H1 (cell line): ENCODE measurements around the gene CLMP. TPM values are rescaled to one million over a fixed set of nuclear protein-coding genes. Genes with fewer than 3 reads are reported as not detected.

ENCODE experiments used
- CTCF ChIA-PET: fragments of 300-600 bp; sonication (Branson Sonifier 250); formaldehyde crosslinking; loops from one replicate; lab custom pipeline; 2021; ENCODE audit not compliant: partially characterized antibody; lab: Charles Lee
- POLR2A ChIA-PET: fragments of 300-600 bp; sonication (Branson Sonifier 250); formaldehyde crosslinking; loops from one replicate; lab custom pipeline; 2021; ENCODE audit warnings: inconsistent platforms; ENCODE audit not compliant: partially characterized antibody; lab: Charles Lee
- DNase-seq, 2 experiments: peaks; one replicate each; pipeline versions ENCODE4 v3.0.0 to v3.0.0-alpha.2; 2010 to 2022; ENCODE audit warnings: low spot score in 2 of 2, low read depth in 1 of 2, mixed read lengths in 1 of 2
- FAIRE-seq: peaks from 2 replicates; lab custom pipeline; 2011; peaks lifted over from hg19 to GRCh38; lab: Jason Lieb, UNC
- H2AFZ ChIP-seq: 2 replicates; pipeline ENCODE4 v1.8.1; 2012; ENCODE audit warnings: low read length, inconsistent platforms
- H2AK5ac ChIP-seq: 2 replicates; pipeline ENCODE4 v1.6.1; 2013; ENCODE audit warnings: low read depth, low read length
- H2BK120ac ChIP-seq: replicated peaks from 2 replicates; pipeline ENCODE3; 2013; ENCODE audit warnings: low read depth, low read length, inconsistent platforms
- H2BK12ac ChIP-seq: 2 replicates; pipeline ENCODE4 v1.6.1; 2013; ENCODE audit warnings: low read depth, low read length
- H2BK15ac ChIP-seq: 2 replicates; pipeline ENCODE4 v1.6.1; 2013; ENCODE audit warnings: low read length
- H2BK20ac ChIP-seq: 2 replicates; pipeline ENCODE4 v1.6.1; 2013; ENCODE audit warnings: low read length
- H2BK5ac ChIP-seq: 2 replicates; pipeline ENCODE4 v1.6.1; 2013; ENCODE audit warnings: low read depth, low read length
- H3K14ac ChIP-seq: 2 replicates; pipeline ENCODE4 v1.6.1; 2013; ENCODE audit warnings: inconsistent platforms; ENCODE audit not compliant: insufficient read length
- H3K18ac ChIP-seq: 2 replicates; pipeline ENCODE4 v1.6.1; 2013; ENCODE audit warnings: low read length; ENCODE audit errors: extremely low read depth
- H3K23ac ChIP-seq: 2 replicates; pipeline ENCODE4 v1.6.1; 2013; ENCODE audit warnings: inconsistent platforms; ENCODE audit not compliant: insufficient read length
- H3K23me2 ChIP-seq: 2 replicates; pipeline ENCODE4 v1.6.1; 2013; ENCODE audit warnings: low read depth, low read length
- H3K27ac ChIP-seq: 2 replicates; pipeline ENCODE4 v1.6.1; 2011; ENCODE audit warnings: low read depth, low read length, inconsistent platforms
- H3K27me3 ChIP-seq, 4 experiments: replicated peaks in 1 of 4; 1 replicate in 1 of 4; 2 replicates in 3 of 4; pipeline versions ENCODE4 v1.6.1 to v1.8.1; 2011 to 2013; ENCODE audit warnings: low read length in 3 of 4, mild to moderate bottlenecking in 3 of 4, inconsistent platforms in 2 of 4, mixed read lengths in 2 of 4, moderate library complexity in 1 of 4; ENCODE audit not compliant: control insufficient read depth in 3 of 4, insufficient read depth in 3 of 4; ENCODE audit errors: extremely low read depth in 1 of 4
- H3K36me3 ChIP-seq, 4 experiments: 2 replicates each; pipeline versions ENCODE4 v1.6.1 to v1.8.1; 2011 to 2013; ENCODE audit warnings: mild to moderate bottlenecking in 4 of 4, low read length in 3 of 4, moderate library complexity in 2 of 4, control low read depth in 1 of 4, inconsistent platforms in 1 of 4; ENCODE audit not compliant: insufficient read depth in 4 of 4, control insufficient read depth in 2 of 4
- H3K4ac ChIP-seq: replicated peaks from 2 replicates; pipeline ENCODE3; 2013; ENCODE audit warnings: low read length, low read depth, mixed read lengths, inconsistent platforms; ENCODE audit not compliant: insufficient read length
- H3K4me1 ChIP-seq, 4 experiments: replicated peaks in 1 of 4; 1 replicate in 1 of 4; 2 replicates in 3 of 4; pipeline versions ENCODE4 v1.6.1 to v1.8.1; 2011 to 2013; ENCODE audit warnings: low read length in 3 of 4, inconsistent platforms in 2 of 4, mixed read lengths in 1 of 4; ENCODE audit not compliant: insufficient read depth in 4 of 4, control insufficient read depth in 3 of 4
- H3K4me2 ChIP-seq, 2 experiments: 2 replicates each; pipeline versions ENCODE4 v1.6.1 to v1.8.1; 2011 to 2013; ENCODE audit warnings: low read depth in 2 of 2, low read length in 2 of 2, control low read depth in 1 of 2, inconsistent platforms in 1 of 2, mild to moderate bottlenecking in 1 of 2; ENCODE audit not compliant: insufficient read depth in 1 of 2
- H3K4me3 ChIP-seq, 4 experiments: fragments of 200-600, 300-600 bp in 1 of 4; sonication (generic), shearing (Covaris generic), sonication (Bioruptor Twin) in 1 of 4; 2 replicates each; pipeline versions ENCODE4 v1.5.1 to v1.8.1; 2011 to 2016; ENCODE audit warnings: low read length in 4 of 4, low read depth in 3 of 4, control low read depth in 2 of 4, inconsistent platforms in 2 of 4, mild to moderate bottlenecking in 2 of 4, mixed read lengths in 1 of 4, moderate library complexity in 1 of 4; ENCODE audit not compliant: insufficient read depth in 2 of 4; ENCODE audit errors: extremely low read depth in 1 of 4
- H3K56ac ChIP-seq: replicated peaks from 2 replicates; pipeline ENCODE3; 2013; ENCODE audit warnings: low read depth, mild to moderate bottlenecking, mixed read lengths, low read length, inconsistent platforms; ENCODE audit not compliant: insufficient read length
- H3K79me1 ChIP-seq: 2 replicates; pipeline ENCODE4 v1.6.1; 2013; ENCODE audit warnings: low read depth, low read length, control low read depth
- H3K79me2 ChIP-seq, 2 experiments: 2 replicates each; pipeline versions ENCODE4 v1.6.1 to v1.8.1; 2012 to 2013; ENCODE audit warnings: low read length in 2 of 2, mild to moderate bottlenecking in 2 of 2, inconsistent platforms in 1 of 2; ENCODE audit not compliant: insufficient read depth in 2 of 2, control insufficient read depth in 1 of 2
- H3K9ac ChIP-seq, 4 experiments: replicated peaks in 1 of 4; 1 replicate in 1 of 4; 2 replicates in 3 of 4; pipeline versions ENCODE4 v1.6.1 to v1.8.1; 2011 to 2013; ENCODE audit warnings: low read depth in 3 of 4, low read length in 3 of 4, control low read depth in 2 of 4, mild to moderate bottlenecking in 2 of 4, moderate library complexity in 2 of 4, inconsistent platforms in 1 of 4; ENCODE audit errors: extremely low read depth in 1 of 4
- H3K9me3 ChIP-seq, 2 experiments: 2 replicates each; pipeline versions ENCODE4 v1.6.1 to v1.8.1; 2012 to 2013; ENCODE audit warnings: mild to moderate bottlenecking in 2 of 2, moderate library complexity in 2 of 2, control low read depth in 1 of 2, inconsistent platforms in 1 of 2, low read depth in 1 of 2, low read length in 1 of 2, mixed read lengths in 1 of 2; ENCODE audit not compliant: insufficient read depth in 2 of 2
- H4K20me1 ChIP-seq, 2 experiments: replicated peaks in 1 of 2; 2 replicates each; pipeline versions ENCODE3 to v1.8.1; 2011 to 2013; ENCODE audit warnings: inconsistent platforms in 2 of 2, low read length in 2 of 2, mild to moderate bottlenecking in 1 of 2; ENCODE audit not compliant: insufficient read depth in 2 of 2, control insufficient read depth in 1 of 2
- H4K5ac ChIP-seq: 2 replicates; pipeline ENCODE4 v1.6.1; 2013; ENCODE audit warnings: low read length, low read depth, mixed read lengths, inconsistent platforms; ENCODE audit not compliant: insufficient read length
- H4K8ac ChIP-seq: 2 replicates; pipeline ENCODE4 v1.8.0; 2013; ENCODE audit warnings: mild to moderate bottlenecking, moderate library complexity, low read length, inconsistent platforms; ENCODE audit not compliant: insufficient read depth; ENCODE audit errors: extremely low read depth
- H4K91ac ChIP-seq: replicated peaks from 2 replicates; pipeline ENCODE3; 2013; ENCODE audit warnings: low read length, mixed read lengths, inconsistent platforms; ENCODE audit not compliant: insufficient read length
- ASH2L ChIP-seq: fragments of 200-600, 300-600 bp; sonication (generic); IDR thresholded peaks from one replicate; pipeline ENCODE4 v1.7.1; 2017; ENCODE audit warnings: low read length
- BCL11A ChIP-seq, 2 experiments: IDR thresholded peaks; one replicate each; pipeline ENCODE4 v1.6.1; 2011; ENCODE audit warnings: low read depth in 2 of 2, low read length in 2 of 2, mild to moderate bottlenecking in 2 of 2
- CEBPB ChIP-seq: IDR thresholded peaks from 2 replicates; pipeline ENCODE4 v1.6.1; 2012; ENCODE audit warnings: low read depth, low read length
- FOSL1 ChIP-seq: IDR thresholded peaks from 2 replicates; pipeline ENCODE4 v1.6.1; 2011; ENCODE audit warnings: mild to moderate bottlenecking, low read depth, low read length, moderate library complexity; ENCODE audit not compliant: insufficient read depth
- GTF2F1 ChIP-seq: IDR thresholded peaks from 2 replicates; pipeline ENCODE4 v1.6.1; 2012; ENCODE audit warnings: low read depth, low read length, improper control_type of control experiment, borderline replicate concordance
- HDAC2 ChIP-seq, 2 experiments: fragments of 300-600 bp in 1 of 2; sonication (generic) in 1 of 2; IDR thresholded peaks; 2 replicates each; pipeline ENCODE4 v1.6.1; 2011 to 2012; ENCODE audit warnings: low read depth in 2 of 2, low read length in 2 of 2, mild to moderate bottlenecking in 2 of 2, moderate library complexity in 2 of 2, borderline replicate concordance in 1 of 2, inconsistent platforms in 1 of 2
- HDAC6 ChIP-seq: IDR thresholded peaks from one replicate; pipeline ENCODE4 v1.7.1; 2012; ENCODE audit warnings: low read depth, mild to moderate bottlenecking, inconsistent platforms, low read length, moderate library complexity
- MAFK ChIP-seq: IDR thresholded peaks from 2 replicates; pipeline ENCODE4 v1.6.1; 2012; ENCODE audit warnings: low read depth, mild to moderate bottlenecking, improper control_type of control experiment, low read length
- SIRT6 ChIP-seq: IDR thresholded peaks from one replicate; pipeline ENCODE4 v1.7.1; 2012; ENCODE audit warnings: low read length, inconsistent platforms
- TAF1 ChIP-seq: IDR thresholded peaks from 2 replicates; pipeline ENCODE4 v1.6.1; 2011; ENCODE audit warnings: mild to moderate bottlenecking, low read depth, low read length
- TBP ChIP-seq: IDR thresholded peaks from 2 replicates; pipeline ENCODE4 v1.6.1; 2011; ENCODE audit warnings: low read depth, low read length, improper control_type of control experiment
- TCF12 ChIP-seq: IDR thresholded peaks from 2 replicates; pipeline ENCODE4 v1.6.1; 2011; ENCODE audit warnings: low read depth, mild to moderate bottlenecking, low read length
- TEAD4 ChIP-seq: IDR thresholded peaks from 2 replicates; pipeline ENCODE4 v1.6.1; 2012; ENCODE audit warnings: low read depth, low read length, inconsistent platforms, mixed read lengths
- WGBS, 2 experiments: shearing (Covaris generic) in 1 of 2; methylation state at CpG; one replicate each; pipeline versions ENCODE4 v1.1.6 to v1.1.7; 2013 to 2015; ENCODE audit warnings: low lambda C conversion rate in 2 of 2, mixed read lengths in 2 of 2, inconsistent platforms in 1 of 2, low coverage in 1 of 2, missing lambda C conversion rate in 1 of 2; ENCODE audit not compliant: insufficient replicate concordance in 2 of 2, insufficient coverage in 1 of 2, insufficient read length in 1 of 2; ENCODE audit errors: extremely low coverage in 1 of 2, missing lambda C conversion rate in 1 of 2; 5-methylcytosine and 5-hydroxymethylcytosine counted together
- polyA plus RNA-seq, 7 experiments: library from polyadenylated mRNA; depleted of rRNA in 3 of 7; stranded (reverse) in 5 of 7; unstranded in 2 of 7; fragments of >200 nt in 5 of 7; fragments of 200-250 nt in 2 of 7; gene quantifications; 1 replicate in 5 of 7; 2 replicates in 1 of 7; 4 replicates in 1 of 7; pipeline versions ENCODE4 v1.2.1 to v1.2.3, GENCODE V29; 2011 to 2013; ENCODE audit warnings: missing spikeins in 2 of 7, mixed read lengths in 2 of 7
- total RNA-seq: library from RNA; stranded (reverse); fragmentation: NEBNext Ultra II Directional; extraction: Animal tissue kit (Norgen Biotek cat#: 25700); gene quantifications from 2 replicates; pipeline ENCODE4 v1.2.1, GENCODE V29; 2021
- TF ChIP-seq, protein P1 (sequence below): IDR thresholded peaks from 2 replicates; pipeline ENCODE4 v1.6.1; 2012; ENCODE audit warnings: inconsistent platforms
- TF ChIP-seq, protein P2 (sequence below): IDR thresholded peaks from 2 replicates; pipeline ENCODE4 v1.6.1; 2011; ENCODE audit warnings: low read depth, mild to moderate bottlenecking, low read length; ENCODE audit not compliant: insufficient read depth

CLMP gene
- total and polyA plus RNA-seq, 2 of the 8 experiments (the other 6 are each of a cell fraction or from before 2014, with no cell fraction given) = 9.9 to 24.1 TPM

GRCh38 chr11:123082977-123083376 is 112.1 kb downstream of the CLMP start:
- no peaks in the 10 kb centered on the region for H3K9me3 ChIP-seq
- H2BK20ac ChIP-seq = no peak overlapping the region
- H3K36me3 ChIP-seq = peaks cover 0 to 4% (median 2%) of the 10 kb centered on the region in 4 experiments; a peak in 3 of 8 replicates
- no peaks in the 10 kb centered on the region for H3K4me1 ChIP-seq
- H2BK15ac ChIP-seq = no peak overlapping the region
- no peak overlapping the region for H4K8ac ChIP-seq
- no peak overlapping the region for H3K27ac ChIP-seq
- no peak overlapping the region for H3K9ac ChIP-seq
- H3K14ac ChIP-seq = no peak overlapping the region
- H4K5ac ChIP-seq = no peak overlapping the region
- no peak for DNase-seq
- no peak overlapping the region for H2BK120ac ChIP-seq
- no peaks in the 10 kb centered on the region for H4K20me1 ChIP-seq
- no peak for FAIRE-seq
- CTCF ChIA-PET = interaction anchor here (0.7 to 1.7 kb wide), 6 partner anchors 9 to 325 kb away, joined by 3 to 5 read pairs (median 4); no protein-coding TSS in a partner anchor
- no peaks in the 10 kb centered on the region for H3K23me2 ChIP-seq
- H2BK5ac ChIP-seq = no peak overlapping the region
- WGBS, 2 experiments = 79% methylated on average over 4 of the region's 4 CpGs; no CpG with 5 or more reads in 1 of the 2 experiments
- H3K23ac ChIP-seq = no peak overlapping the region
- H3K4ac ChIP-seq = no peak overlapping the region
- no peak overlapping the region for H2BK12ac ChIP-seq
- no peaks in the 10 kb centered on the region for H3K79me2 ChIP-seq
- H3K27me3 ChIP-seq = no peaks in the 10 kb centered on the region
- no peak overlapping the region for H3K4me2 ChIP-seq
- H4K91ac ChIP-seq = no peak overlapping the region
- no peaks in the 10 kb centered on the region for H3K79me1 ChIP-seq
- H2AFZ ChIP-seq = no peak overlapping the region
- H2AK5ac ChIP-seq = no peak overlapping the region
- no peak overlapping the region for H3K56ac ChIP-seq
- no peak overlapping the region for H3K4me3 ChIP-seq
- H3K18ac ChIP-seq = no peak overlapping the region
- POLR2A ChIA-PET = no interaction called here
- TF ChIP-seq SIRT6 (no peak), HDAC2 (IDR thresholded peaks at IDR 0.05; ENCODE audit: borderline replicate concordance in 1 of 2, low read depth in 2 of 2, low read length in 2 of 2) (no peak), TAF1 (no peak), TEAD4 (no peak), TCF12 (no peak), ASH2L (no peak), FOSL1 (no peak), HDAC6 (no peak), BCL11A (IDR thresholded peaks at IDR 0.05; ENCODE audit: low read depth in 2 of 2, low read length in 2 of 2) (no peak), CEBPB (no peak), MAFK (no peak), TBP (no peak), GTF2F1 (no peak)
- TF ChIP-seq, protein P1, sequence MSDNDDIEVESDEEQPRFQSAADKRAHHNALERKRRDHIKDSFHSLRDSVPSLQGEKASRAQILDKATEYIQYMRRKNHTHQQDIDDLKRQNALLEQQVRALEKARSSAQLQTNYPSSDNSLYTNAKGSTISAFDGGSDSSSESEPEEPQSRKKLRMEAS = no peak
- TF ChIP-seq, protein P2, sequence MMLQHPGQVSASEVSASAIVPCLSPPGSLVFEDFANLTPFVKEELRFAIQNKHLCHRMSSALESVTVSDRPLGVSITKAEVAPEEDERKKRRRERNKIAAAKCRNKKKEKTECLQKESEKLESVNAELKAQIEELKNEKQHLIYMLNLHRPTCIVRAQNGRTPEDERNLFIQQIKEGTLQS = no peak
